Measurements from ENCODE around the gene LCNL1.

- TF ChIP-seq POLR2A (IDR thresholded peaks at IDR 0.05) (no peak), CTCF (IDR thresholded peaks at IDR 0.05) (no peak)
Measured at GRCh38 chr9:136965771-136966484, 16.9 kb upstream of the LCNL1 start.
